ENCODE data around the gene ATP2C2. TPM values are rescaled to one million over a fixed set of nuclear protein-coding genes. Genes with fewer than 3 reads are reported as not detected.

Gene ATP2C2
- total RNA-seq, 2 donors from 2014 or later = 2.0 to 2.6 TPM

GRCh38 chr16:84344781-84345180, 23.6 kb upstream of the ATP2C2 start:
- H3K27ac Mint-ChIP-seq = no peak overlapping the region
- H3K36me3 ChIP-seq (ENCODE audit: control insufficient read depth, insufficient read depth, low read length) = no peaks in the 10 kb centered on the region
- no peak overlapping the region for H3K9ac ChIP-seq (ENCODE audit: extremely low read depth, low read length, poor library complexity, severe bottlenecking)
- no peaks in the 10 kb centered on the region for H3K27me3 ChIP-seq (ENCODE audit: control insufficient read depth, insufficient read depth, low read length, poor library complexity, severe bottlenecking)
- WGBS, 2 experiments (ENCODE audit: insufficient coverage in 1 of 2, insufficient read length in 1 of 2) = 91 to 100% methylated on average over 2 to 8 of the region's 8 CpGs
- H3K9me3 Mint-ChIP-seq = no peaks in the 10 kb centered on the region
- H3K4me3 Mint-ChIP-seq = no peak overlapping the region
- peak; percentile 26 for DNase-seq
- H3K27me3 Mint-ChIP-seq (ENCODE audit: insufficient read depth) = peaks cover 4% of the 10 kb centered on the region
- no peaks in the 10 kb centered on the region for H3K4me1 Mint-ChIP-seq
- H3K36me3 Mint-ChIP-seq (ENCODE audit: low read depth) = no peaks in the 10 kb centered on the region
- H3K9me3 ChIP-seq (ENCODE audit: control insufficient read depth, low read length) = no peaks in the 10 kb centered on the region
- TF ChIP-seq CTCF (conservative IDR thresholded peaks at IDR 0.05) = no peak
- no peak overlapping the region for H3K27ac ChIP-seq (ENCODE audit: low read depth, low read length)
- no peaks in the 10 kb centered on the region for H3K4me1 ChIP-seq (ENCODE audit: control insufficient read depth, insufficient read depth, low read length)
- no peak overlapping the region for H3K4me3 ChIP-seq (ENCODE audit: low read length)

- no peaks in the 10 kb centered on the region for H3K4me1 ChIP-seq (ENCODE audit: control insufficient read depth, insufficient read depth, low read length)
- no peaks in the 10 kb centered on the region for H3K9me3 Mint-ChIP-seq
- no peaks in the 10 kb centered on the region for H3K36me3 Mint-ChIP-seq (ENCODE audit: low read depth)
- no peak for TF ChIP-seq CTCF (conservative IDR thresholded peaks at IDR 0.05)
- DNase-seq = no peak
- WGBS, 2 experiments (ENCODE audit: insufficient coverage in 1 of 2, insufficient read length in 1 of 2) = 88 to 89% methylated on average over 6 to 9 of the region's 9 CpGs
- no peak overlapping the region for H3K27ac ChIP-seq (ENCODE audit: low read depth, low read length)
- H3K9me3 ChIP-seq (ENCODE audit: control insufficient read depth, low read length) = no peaks in the 10 kb centered on the region
- no peak overlapping the region for H3K4me3 Mint-ChIP-seq
- no peak overlapping the region for H3K27ac Mint-ChIP-seq
- H3K4me1 Mint-ChIP-seq = no peaks in the 10 kb centered on the region
- no peaks in the 10 kb centered on the region for H3K36me3 ChIP-seq (ENCODE audit: control insufficient read depth, insufficient read depth, low read length)
- peaks cover 4% of the 10 kb centered on the region for H3K27me3 Mint-ChIP-seq (ENCODE audit: insufficient read depth)
- H3K27me3 ChIP-seq (ENCODE audit: control insufficient read depth, insufficient read depth, low read length, poor library complexity, severe bottlenecking) = no peaks in the 10 kb centered on the region
- H3K4me3 ChIP-seq (ENCODE audit: low read length) = no peak overlapping the region
- H3K9ac ChIP-seq (ENCODE audit: extremely low read depth, low read length, poor library complexity, severe bottlenecking) = no peak overlapping the region
Measured at GRCh38 chr16:84347161-84347560, 21.2 kb upstream of the ATP2C2 start.

- no peak overlapping the region for H3K27ac ChIP-seq (ENCODE audit: low read depth, low read length)
- no peak overlapping the region for H3K9ac ChIP-seq (ENCODE audit: extremely low read depth, low read length, poor library complexity, severe bottlenecking)
- 95 to 100% methylated on average over 4 to 5 of the region's 6 CpGs for WGBS, 2 experiments (ENCODE audit: insufficient coverage in 1 of 2, insufficient read length in 1 of 2)
Measured at GRCh38 chr16:84348386-84348888, 19.9 kb upstream of the ATP2C2 start.

More at GRCh38 chr16:84348386-84348888, 19.9 kb upstream of the ATP2C2 start:
- H3K27me3 Mint-ChIP-seq (ENCODE audit: insufficient read depth) = peaks cover 4% of the 10 kb centered on the region
- no peaks in the 10 kb centered on the region for H3K27me3 ChIP-seq (ENCODE audit: control insufficient read depth, insufficient read depth, low read length, poor library complexity, severe bottlenecking)
- no peak overlapping the region for H3K27ac Mint-ChIP-seq
- TF ChIP-seq CTCF (conservative IDR thresholded peaks at IDR 0.05) = no peak
- no peaks in the 10 kb centered on the region for H3K36me3 Mint-ChIP-seq (ENCODE audit: low read depth)
- no peak for DNase-seq
- no peaks in the 10 kb centered on the region for H3K9me3 ChIP-seq (ENCODE audit: control insufficient read depth, low read length)
- H3K36me3 ChIP-seq (ENCODE audit: control insufficient read depth, insufficient read depth, low read length) = no peaks in the 10 kb centered on the region
- no peaks in the 10 kb centered on the region for H3K4me1 Mint-ChIP-seq
- H3K4me3 Mint-ChIP-seq = no peak overlapping the region
- no peaks in the 10 kb centered on the region for H3K9me3 Mint-ChIP-seq
- no peak overlapping the region for H3K4me3 ChIP-seq (ENCODE audit: low read length)
- no peaks in the 10 kb centered on the region for H3K4me1 ChIP-seq (ENCODE audit: control insufficient read depth, insufficient read depth, low read length)
